ENCODE measurements around the gene MEA1.
"Not testable (repeated sequence)": the region's sequence is repeated elsewhere in the genome, so short reads cannot be mapped to it uniquely, and the experiment has no call there.

The MEA1 gene

GRCh38 chr6:43006251-43006650, 7.5 kb downstream of the MEA1 start:
- no peak for DNase-seq

- no peak for DNase-seq
Observed at GRCh38 chr6:43005844-43006243, 7.9 kb downstream of the MEA1 start.

GRCh38 chr6:43001843-43002242, 11.9 kb downstream of the MEA1 start:
- no peak for DNase-seq

- not testable (repeated sequence) for DNase-seq
Observed at GRCh38 chr6:42998205-42998604, 15.5 kb downstream of the MEA1 start.

GRCh38 chr6:42996513-42996912, 17.2 kb downstream of the MEA1 start:
- DNase-seq, result no peak

- DNase-seq, result no peak
Observed at GRCh38 chr6:42993445-42993844, 20.3 kb downstream of the MEA1 start.

GRCh38 chr6:42989923-42990322, 23.8 kb downstream of the MEA1 start:
- DNase-seq, result no peak

- no peak for DNase-seq
Observed at GRCh38 chr6:42988486-42989020, 25.2 kb downstream of the MEA1 start.

- no peak for DNase-seq
Observed at GRCh38 chr6:42987533-42988451, 26.0 kb downstream of the MEA1 start.

- no peak for DNase-seq
Observed at GRCh38 chr6:42984924-42985475, 28.7 kb downstream of the MEA1 start.

- peak; percentile 92 for DNase-seq
Observed at GRCh38 chr6:42984001-42984923, 29.5 kb downstream of the MEA1 start, which contains the start of gene PPP2R5D. Gene PPP2R5D, plus strand, starts transcription at chr6:42984570. Its CDS starts 108 bp downstream, at chr6:42984678.

GRCh38 chr6:42981836-42982235, 31.9 kb downstream of the MEA1 start:
- DNase-seq, result no peak

GRCh38 chr6:42979523-42980177, 34.1 kb downstream of the MEA1 start:
- DNase-seq, result peak; percentile 8

- DNase-seq, result peak; percentile 88
Observed at GRCh38 chr6:42978839-42979522, 34.8 kb downstream of the MEA1 start, which contains the start of gene PEX6. Gene PEX6, minus strand, starts transcription at chr6:42979181. Its CDS starts 31 bp downstream, at chr6:42979150.

- no peak for DNase-seq
Observed at GRCh38 chr6:42978487-42978838, 35.3 kb downstream of the MEA1 start.

GRCh38 chr6:42974919-42975505, 38.7 kb downstream of the MEA1 start:
- DNase-seq, result no peak

- no peak for DNase-seq
Observed at GRCh38 chr6:42973926-42974325, 39.8 kb downstream of the MEA1 start.

GRCh38 chr6:42971746-42972327, 41.9 kb downstream of the MEA1 start:
- no peak for DNase-seq

GRCh38 chr6:42970871-42971612, 42.7 kb downstream of the MEA1 start:
- DNase-seq, result no peak

- DNase-seq, result no peak
Observed at GRCh38 chr6:42969934-42970333, 43.8 kb downstream of the MEA1 start.

All from T-helper 9 cell (primary cell).